Endodermal cell (in vitro differentiated cells): ENCODE results near the gene DSE. TPM values are rescaled to one million over a fixed set of nuclear protein-coding genes. Genes with fewer than 3 reads are reported as not detected.
A peak's percentile ranks its signal among the peaks of the same experiment; 100 is the strongest.

Source experiments
- DNase-seq: peaks from one replicate; pipeline ENCODE4 v3.0.0-alpha.2; 2017
- H3K27ac ChIP-seq: 2 replicates; pipeline ENCODE4 v1.5.1; 2013; ENCODE audit warnings: mild to moderate bottlenecking, low read depth, low read length, moderate library complexity
- H3K27me3 ChIP-seq: 2 replicates; pipeline ENCODE4 v1.6.1; 2013; ENCODE audit warnings: mild to moderate bottlenecking, low read length, moderate library complexity; ENCODE audit not compliant: insufficient read depth, control insufficient read depth, poor library complexity, severe bottlenecking
- H3K36me3 ChIP-seq: 2 replicates; pipeline ENCODE4 v1.7.0; 2013; ENCODE audit warnings: mild to moderate bottlenecking, low read length, moderate library complexity; ENCODE audit not compliant: control insufficient read depth, insufficient read depth
- H3K4me1 ChIP-seq: one replicate; pipeline ENCODE4 v1.7.0; 2013; ENCODE audit warnings: low read length; ENCODE audit not compliant: control insufficient read depth, insufficient read depth
- H3K4me3 ChIP-seq: 2 replicates; pipeline ENCODE4 v1.5.1; 2013; ENCODE audit warnings: mild to moderate bottlenecking, low read length, moderate library complexity
- H3K9ac ChIP-seq: 2 replicates; pipeline ENCODE4 v1.6.1; 2013; ENCODE audit warnings: mild to moderate bottlenecking, low read length, moderate library complexity; ENCODE audit not compliant: poor library complexity, severe bottlenecking; ENCODE audit errors: extremely low read depth
- H3K9me3 ChIP-seq: 2 replicates; pipeline ENCODE4 v1.6.1; 2013; ENCODE audit warnings: mild to moderate bottlenecking, low read length, moderate library complexity; ENCODE audit not compliant: control insufficient read depth
- H3K27ac Mint-ChIP-seq: 2 replicates; pipeline ENCODE4 v1.8.0; 2020; ENCODE audit warnings: mixed read lengths
- H3K27me3 Mint-ChIP-seq: 2 replicates; pipeline ENCODE4 v1.8.0; 2021; ENCODE audit warnings: mild to moderate bottlenecking, mixed read lengths; ENCODE audit not compliant: insufficient read depth
- H3K36me3 Mint-ChIP-seq: 2 replicates; pipeline ENCODE4 v1.8.0; 2020; ENCODE audit warnings: low read depth, mixed read lengths
- H3K4me1 Mint-ChIP-seq: 2 replicates; pipeline ENCODE4 v1.8.0; 2020; ENCODE audit warnings: mixed read lengths
- H3K4me3 Mint-ChIP-seq: 2 replicates; pipeline ENCODE4 v1.8.0; 2020; ENCODE audit warnings: mild to moderate bottlenecking, moderate library complexity, mixed read lengths
- H3K9me3 Mint-ChIP-seq: 2 replicates; pipeline ENCODE4 v1.8.0; 2020; ENCODE audit warnings: mild to moderate bottlenecking, mixed read lengths
- CTCF ChIP-seq: fragments of 200-600 bp; sonication (generic); conservative IDR thresholded peaks from 2 replicates; pipeline ENCODE4 v1.5.0; 2021; ENCODE audit warnings: antibody characterized with exemption, mild to moderate bottlenecking
- WGBS, 2 experiments: methylation state at CpG; one replicate each; pipeline versions ENCODE4 v1.1.5 to v1.1.7; 2013; ENCODE audit warnings: missing lambda C conversion rate in 2 of 2, mixed read lengths in 1 of 2; ENCODE audit not compliant: insufficient coverage in 1 of 2, insufficient read length in 1 of 2; 5-methylcytosine and 5-hydroxymethylcytosine counted together
- total RNA-seq, 2 donors: library from RNA; stranded (reverse); fragmentation: NEBNext Ultra II Directional in 1 of 2; extraction: Animal tissue kit (Norgen Biotek cat#: 25700) in 1 of 2; gene quantifications; 2 replicates in 1 of 2; 3 replicates in 1 of 2; pipeline ENCODE4 v1.2.1, GENCODE V29; 2021

Gene DSE
- total RNA-seq, 2 donors from 2014 or later, result 42.3 to 44.3 TPM

GRCh38 chr6:116326181-116326671 lies 44.5 kb upstream of the DSE start:
- Histone ChIP-seq H3K9me3 (peaks cover 3% of the 10 kb centered on the region), H3K27me3 (no peaks in the 10 kb centered on the region), H3K4me1 (peaks cover 7% of the 10 kb centered on the region), H3K4me3 (no peak overlapping the region), H3K27ac (no peak overlapping the region), H3K36me3 (no peaks in the 10 kb centered on the region), H3K9ac (no peak overlapping the region)
- peaks cover 9% of the 10 kb centered on the region for H3K36me3 Mint-ChIP-seq
- WGBS, 2 experiments, result 94 to 96% methylated on average over 3 to 7 of the region's 7 CpGs
- peaks cover 11% of the 10 kb centered on the region for H3K9me3 Mint-ChIP-seq
- no peak for DNase-seq
- no peaks in the 10 kb centered on the region for H3K27me3 Mint-ChIP-seq
- TF ChIP-seq CTCF, result no peak
- H3K4me3 Mint-ChIP-seq, result no peak overlapping the region
- peak overlapping the region; percentile 18 for H3K27ac Mint-ChIP-seq
- H3K4me1 Mint-ChIP-seq, result peaks cover 58% of the 10 kb centered on the region

- no peak overlapping the region for H3K4me3 ChIP-seq
- Mint-ChIP-seq H3K4me1 (peaks cover 55% of the 10 kb centered on the region), H3K4me3 (no peak overlapping the region), H3K27ac (no peak overlapping the region), H3K36me3 (peaks cover 6% of the 10 kb centered on the region), H3K27me3 (no peaks in the 10 kb centered on the region), H3K9me3 (peaks cover 6% of the 10 kb centered on the region)
- 60 to 74% methylated on average over 2 to 4 of the region's 4 CpGs for WGBS, 2 experiments
- no peak overlapping the region for H3K9ac ChIP-seq
- H3K27me3 ChIP-seq, result no peaks in the 10 kb centered on the region
- H3K9me3 ChIP-seq, result no peaks in the 10 kb centered on the region
- no peak for DNase-seq
- H3K27ac ChIP-seq, result no peak overlapping the region
- H3K4me1 ChIP-seq, result peaks cover 7% of the 10 kb centered on the region
- no peak for TF ChIP-seq CTCF
- H3K36me3 ChIP-seq, result no peaks in the 10 kb centered on the region
These were observed 43.8 kb upstream of the DSE start for GRCh38 chr6:116326996-116327395.

GRCh38 chr6:116327803-116328527 lies 42.8 kb upstream of the DSE start:
- Mint-ChIP-seq H3K27me3 (no peaks in the 10 kb centered on the region), H3K4me1 (peaks cover 46% of the 10 kb centered on the region), H3K4me3 (no peak overlapping the region), H3K36me3 (peaks cover 6% of the 10 kb centered on the region), H3K9me3 (peaks cover 6% of the 10 kb centered on the region), H3K27ac (peak overlapping the region; percentile 44)
- peak; percentile 70 for DNase-seq
- Histone ChIP-seq H3K4me1 (peaks cover 7% of the 10 kb centered on the region), H3K9ac (no peak overlapping the region), H3K9me3 (no peaks in the 10 kb centered on the region), H3K27me3 (no peaks in the 10 kb centered on the region), H3K27ac (no peak overlapping the region), H3K4me3 (no peak overlapping the region), H3K36me3 (no peaks in the 10 kb centered on the region)
- 52 to 63% methylated on average over 4 to 6 of the region's 6 CpGs for WGBS, 2 experiments
- TF ChIP-seq CTCF, result no peak
